Natural killer cell (primary cell): ENCODE measurements around the gene PLD4. TPM values are rescaled to one million over a fixed set of nuclear protein-coding genes. Genes with fewer than 3 reads are reported as not detected.

ENCODE experiments used
- ATAC-seq, 3 donors: fragments of 150-1000 bp in 2 of 3; fragments of 200-7000 bp in 1 of 3; cut with Tn5 transposase; 1 replicate in 1 of 3; 2 replicates in 2 of 3; pipeline ENCODE4 v1.10.0; 2021; ENCODE audit warnings: mild to moderate bottlenecking in 2 of 3, moderate library complexity in 2 of 3
- DNase-seq, 2 donors: peaks; one replicate each; pipeline versions ENCODE4 v3.0.0 to v3.0.0-alpha.2; 2013 to 2021; ENCODE audit warnings: mixed read lengths in 1 of 2
- H3K27ac ChIP-seq: one replicate; pipeline ENCODE4 v1.5.1; 2013; ENCODE audit warnings: mild to moderate bottlenecking, low read length
- H3K27me3 ChIP-seq: one replicate; pipeline ENCODE4 v1.6.1; 2013; ENCODE audit warnings: low read length; ENCODE audit not compliant: control insufficient read depth, insufficient read depth
- H3K36me3 ChIP-seq: one replicate; pipeline ENCODE4 v1.6.1; 2013; ENCODE audit warnings: low read length; ENCODE audit not compliant: control insufficient read depth, insufficient read depth
- H3K4me1 ChIP-seq: one replicate; pipeline ENCODE4 v1.6.1; 2013; ENCODE audit warnings: low read length; ENCODE audit not compliant: control insufficient read depth, insufficient read depth
- H3K4me3 ChIP-seq: one replicate; pipeline ENCODE4 v1.5.1; 2013; ENCODE audit warnings: low read length
- H3K9me3 ChIP-seq: one replicate; pipeline ENCODE4 v1.6.1; 2013; ENCODE audit warnings: low read length; ENCODE audit not compliant: control insufficient read depth, insufficient read depth
- H3K27ac Mint-ChIP-seq, 2 donors: one replicate each; pipeline ENCODE4 v1.8.0; 2022; ENCODE audit warnings: mild to moderate bottlenecking in 2 of 2, mixed read lengths in 2 of 2, moderate library complexity in 1 of 2
- H3K27me3 Mint-ChIP-seq, 2 donors: one replicate each; pipeline ENCODE4 v1.8.0; 2022; ENCODE audit warnings: low read depth in 2 of 2, mixed read lengths in 2 of 2
- H3K36me3 Mint-ChIP-seq: one replicate; pipeline ENCODE4 v1.8.0; 2022; ENCODE audit warnings: mixed read lengths
- H3K4me1 Mint-ChIP-seq, 2 donors: one replicate each; pipeline ENCODE4 v1.8.0; 2022; ENCODE audit warnings: mixed read lengths in 2 of 2
- H3K4me3 Mint-ChIP-seq: one replicate; pipeline ENCODE4 v1.8.0; 2022; ENCODE audit warnings: mild to moderate bottlenecking, moderate library complexity, mixed read lengths
- H3K9me3 Mint-ChIP-seq, 2 donors: one replicate each; pipeline ENCODE4 v1.8.0; 2022; ENCODE audit warnings: mixed read lengths in 2 of 2
- WGBS: methylation state at CpG from one replicate; pipeline ENCODE4 v1.1.7; 2013; ENCODE audit warnings: missing lambda C conversion rate; ENCODE audit not compliant: insufficient coverage; 5-methylcytosine and 5-hydroxymethylcytosine counted together
- intact Hi-C: fragments of 100-400 bp; cut with micrococcal nuclease; formaldehyde crosslinking; loops from one replicate; pipeline ENCODE4 v1.14.2; 2022
- total RNA-seq, 4 donors: library from RNA; stranded (reverse); fragments of 120-200 nt in 1 of 4; gene quantifications; one replicate each; pipeline versions ENCODE4 v1.2.3 to v1.2.4, GENCODE V29; 2013 to 2022
- TF ChIP-seq, protein P1 (sequence below): fragments of 200-600 bp; IDR thresholded peaks from one replicate; pipeline ENCODE4 v1.8.0; 2022; ENCODE audit warnings: antibody characterized with exemption

Gene PLD4
- total RNA-seq, 3 donors from 2014 or later (not counting 1 experiment from before 2014, with no cell fraction given), result 1.7 to 7.2 (median 2.9) TPM

DNA sequence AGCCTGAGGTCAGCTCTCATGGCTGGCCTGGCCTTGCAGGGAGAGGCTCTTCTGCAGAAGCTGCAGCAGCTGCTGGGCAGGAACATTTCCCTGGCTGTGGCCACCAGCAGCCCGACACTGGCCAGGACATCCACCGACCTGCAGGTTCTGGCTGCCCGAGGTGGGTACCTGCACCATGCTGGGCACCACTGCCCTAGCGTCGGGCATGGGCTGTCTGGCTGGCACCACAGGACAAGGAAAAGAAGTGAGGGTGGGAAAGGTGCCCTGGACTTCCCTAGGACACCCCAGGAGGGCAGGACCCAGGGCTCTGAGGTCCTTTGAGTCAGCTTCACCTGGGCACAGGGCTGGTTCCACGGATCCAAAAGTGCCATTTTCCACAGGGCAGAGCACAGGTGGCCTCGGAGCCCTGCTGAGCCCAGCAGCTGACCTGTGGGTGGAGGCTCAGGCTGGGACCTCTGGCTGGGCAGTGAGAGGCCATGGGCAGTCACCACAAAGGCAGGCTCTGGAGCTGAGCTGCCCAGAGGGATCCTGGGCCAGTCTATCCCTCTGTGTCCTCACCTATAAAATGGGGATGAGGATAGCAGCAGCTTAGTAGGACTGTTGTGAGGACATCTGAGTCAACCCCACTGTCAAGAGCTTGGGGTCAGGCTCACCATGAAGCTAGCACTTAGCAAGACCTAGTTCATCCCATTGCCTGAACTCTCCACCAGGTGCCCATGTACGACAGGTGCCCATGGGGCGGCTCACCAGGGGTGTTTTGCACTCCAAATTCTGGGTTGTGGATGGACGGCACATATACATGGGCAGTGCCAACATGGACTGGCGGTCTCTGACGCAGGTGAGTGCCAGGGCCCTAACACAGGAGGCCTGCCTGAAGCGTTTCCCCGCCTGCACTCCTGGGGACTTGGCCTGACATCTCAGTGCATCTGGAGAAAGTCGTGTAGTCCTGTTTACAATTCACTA, 4.9 kb downstream of the PLD4 start:
- intact Hi-C loops, result no loop called here
- H3K27me3 Mint-ChIP-seq, result peaks cover 0 to 4% of the 10 kb centered on the region in 2 donors
- Histone ChIP-seq H3K4me1 (peaks cover 39% of the 10 kb centered on the region), H3K36me3 (no peaks in the 10 kb centered on the region), H3K9me3 (no peaks in the 10 kb centered on the region), H3K4me3 (no peak overlapping the region), H3K27ac (no peak overlapping the region), H3K27me3 (peaks cover 5% of the 10 kb centered on the region)
- H3K27ac Mint-ChIP-seq, result no peak overlapping the region
- H3K9me3 Mint-ChIP-seq, result no peaks in the 10 kb centered on the region
- no peak for DNase-seq
- H3K4me3 Mint-ChIP-seq, result peak overlapping the region; percentile 23
- H3K36me3 Mint-ChIP-seq, result no peaks in the 10 kb centered on the region
- whole genome bisulfite sequencing, result 92% methylated on average over 15 of the region's 15 CpGs
- ATAC-seq, result no peak
- TF ChIP-seq, protein P1, sequence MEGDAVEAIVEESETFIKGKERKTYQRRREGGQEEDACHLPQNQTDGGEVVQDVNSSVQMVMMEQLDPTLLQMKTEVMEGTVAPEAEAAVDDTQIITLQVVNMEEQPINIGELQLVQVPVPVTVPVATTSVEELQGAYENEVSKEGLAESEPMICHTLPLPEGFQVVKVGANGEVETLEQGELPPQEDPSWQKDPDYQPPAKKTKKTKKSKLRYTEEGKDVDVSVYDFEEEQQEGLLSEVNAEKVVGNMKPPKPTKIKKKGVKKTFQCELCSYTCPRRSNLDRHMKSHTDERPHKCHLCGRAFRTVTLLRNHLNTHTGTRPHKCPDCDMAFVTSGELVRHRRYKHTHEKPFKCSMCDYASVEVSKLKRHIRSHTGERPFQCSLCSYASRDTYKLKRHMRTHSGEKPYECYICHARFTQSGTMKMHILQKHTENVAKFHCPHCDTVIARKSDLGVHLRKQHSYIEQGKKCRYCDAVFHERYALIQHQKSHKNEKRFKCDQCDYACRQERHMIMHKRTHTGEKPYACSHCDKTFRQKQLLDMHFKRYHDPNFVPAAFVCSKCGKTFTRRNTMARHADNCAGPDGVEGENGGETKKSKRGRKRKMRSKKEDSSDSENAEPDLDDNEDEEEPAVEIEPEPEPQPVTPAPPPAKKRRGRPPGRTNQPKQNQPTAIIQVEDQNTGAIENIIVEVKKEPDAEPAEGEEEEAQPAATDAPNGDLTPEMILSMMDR, result no peak
- peaks cover 0 to 3% of the 10 kb centered on the region in 2 donors for H3K4me1 Mint-ChIP-seq

DNA sequence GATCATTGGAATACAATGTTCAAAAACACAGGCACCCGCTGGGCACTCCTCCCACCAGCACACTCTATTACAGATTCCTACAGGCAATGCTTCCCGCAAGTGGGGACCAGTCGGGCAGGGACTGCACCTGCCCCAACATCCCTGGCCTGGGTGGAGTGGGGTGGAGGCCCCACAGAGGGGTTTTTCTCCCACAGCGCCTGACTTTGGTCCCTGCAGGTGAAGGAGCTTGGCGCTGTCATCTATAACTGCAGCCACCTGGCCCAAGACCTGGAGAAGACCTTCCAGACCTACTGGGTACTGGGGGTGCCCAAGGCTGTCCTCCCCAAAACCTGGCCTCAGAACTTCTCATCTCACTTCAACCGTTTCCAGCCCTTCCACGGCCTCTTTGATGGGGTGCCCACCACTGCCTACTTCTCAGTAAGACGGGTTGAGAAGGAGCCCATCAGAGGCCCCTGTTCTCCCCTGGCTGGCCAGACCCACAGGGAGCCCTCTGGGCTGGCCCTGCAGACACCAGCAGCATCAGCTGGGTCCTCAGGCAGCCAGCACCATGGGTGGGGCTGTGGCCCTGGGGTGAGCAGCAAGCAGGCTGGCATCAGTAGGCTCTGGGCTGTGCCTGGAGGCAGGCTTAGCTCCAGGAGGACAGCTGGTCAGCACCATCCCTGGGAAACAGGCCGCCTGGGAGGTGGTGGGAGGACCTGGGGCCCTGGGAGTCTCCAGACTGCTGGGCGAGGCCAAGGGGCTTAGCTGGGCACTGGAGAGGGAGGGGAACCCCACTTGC, 6.0 kb downstream of the PLD4 start:
- ATAC-seq (no peak), DNase-seq (no peak)
- Mint-ChIP-seq H3K4me1 (peaks cover 0 to 5% of the 10 kb centered on the region in 2 donors), H3K27ac (no peak overlapping the region), H3K27me3 (peaks cover 0 to 9% of the 10 kb centered on the region in 2 donors), H3K36me3 (no peaks in the 10 kb centered on the region), H3K9me3 (no peaks in the 10 kb centered on the region), H3K4me3 (no peak overlapping the region)
- H3K4me1 ChIP-seq, result peaks cover 32% of the 10 kb centered on the region
- TF ChIP-seq, protein P1, result no peak
- no peaks in the 10 kb centered on the region for H3K9me3 ChIP-seq
- intact Hi-C loops, result no loop called here
- peaks cover 5% of the 10 kb centered on the region for H3K27me3 ChIP-seq
- no peaks in the 10 kb centered on the region for H3K36me3 ChIP-seq
- 93% methylated on average over 8 of the region's 10 CpGs for WGBS
- H3K27ac ChIP-seq, result no peak overlapping the region
- no peak overlapping the region for H3K4me3 ChIP-seq

DNA sequence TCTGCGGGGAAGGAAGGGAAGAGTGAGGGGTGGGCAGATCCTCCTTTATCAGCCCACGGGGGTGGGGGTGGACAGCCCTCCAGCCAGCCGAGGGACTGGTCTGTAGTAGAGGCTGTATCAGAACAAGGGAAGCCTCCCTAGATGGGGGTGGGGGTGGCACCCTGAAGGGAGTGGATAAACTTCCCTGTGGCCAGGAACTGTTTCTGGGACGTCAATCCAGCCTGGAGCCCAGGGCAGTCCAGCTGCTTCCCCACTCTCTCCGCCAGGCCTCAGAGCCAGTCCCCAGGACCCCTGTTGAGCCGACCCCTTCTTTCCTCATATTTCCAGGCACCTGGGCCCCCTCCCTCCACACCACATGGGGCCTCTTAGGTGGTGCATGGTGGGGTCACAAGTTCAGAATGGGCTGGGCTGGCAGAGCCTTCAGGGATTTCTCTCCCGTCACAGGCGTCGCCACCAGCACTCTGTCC, 6.7 kb downstream of the PLD4 start:
- peaks cover 27% of the 10 kb centered on the region for H3K4me1 ChIP-seq
- Mint-ChIP-seq H3K9me3 (no peaks in the 10 kb centered on the region), H3K4me1 (peaks cover 0 to 5% of the 10 kb centered on the region in 2 donors), H3K27ac (no peak overlapping the region), H3K36me3 (no peaks in the 10 kb centered on the region), H3K27me3 (peaks cover 0 to 9% of the 10 kb centered on the region in 2 donors), H3K4me3 (no peak overlapping the region)
- ATAC-seq (no peak), DNase-seq (no peak)
- intact Hi-C loops, result no loop called here
- TF ChIP-seq, protein P1, result no peak
- WGBS, result 95% methylated on average over 8 of the region's 9 CpGs
- H3K27me3 ChIP-seq, result peaks cover 5% of the 10 kb centered on the region
- no peaks in the 10 kb centered on the region for H3K9me3 ChIP-seq
- H3K4me3 ChIP-seq, result no peak overlapping the region
- H3K36me3 ChIP-seq, result no peaks in the 10 kb centered on the region
- no peak overlapping the region for H3K27ac ChIP-seq
